T-helper 9 cell (primary cell): ENCODE data around the gene NPPB.

Experiments used
- DNase-seq: peaks from one replicate; pipeline ENCODE4 v3.0.0-alpha.2; 2020

NPPB gene

GRCh38 chr1:11856698-11857097 lies 2.0 kb downstream of the NPPB start:
- DNase-seq = no peak

GRCh38 chr1:11855430-11855829 lies 3.3 kb downstream of the NPPB start:
- no peak for DNase-seq

- no peak for DNase-seq
Observed at GRCh38 chr1:11854519-11854918, 4.2 kb downstream of the NPPB start.

- no peak for DNase-seq
Observed at GRCh38 chr1:11851180-11851579, 7.6 kb downstream of the NPPB start.

- DNase-seq = no peak
Observed at GRCh38 chr1:11850156-11850555, 8.6 kb downstream of the NPPB start.

GRCh38 chr1:11848373-11848700 lies 10.4 kb downstream of the NPPB start:
- no peak for DNase-seq

GRCh38 chr1:11847667-11848372 lies 10.9 kb downstream of the NPPB start, which contains the start of gene NPPA:
NPPA (minus strand) TSS chr1:11847783; CDS start chr1:11847684, 99 bp downstream.
- no peak for DNase-seq

GRCh38 chr1:11845641-11846335 lies 13.0 kb downstream of the NPPB start:
- DNase-seq = no peak

- no peak for DNase-seq
Observed at GRCh38 chr1:11842154-11843041, 16.3 kb downstream of the NPPB start.

- DNase-seq = no peak
Observed at GRCh38 chr1:11841245-11842153, 17.2 kb downstream of the NPPB start.

- DNase-seq = no peak
Observed at GRCh38 chr1:11839727-11840705, 18.7 kb downstream of the NPPB start.

- DNase-seq = peak; percentile 68
Observed at GRCh38 chr1:11838349-11839272, 20.1 kb downstream of the NPPB start.

- no peak for DNase-seq
Observed at GRCh38 chr1:11837767-11838348, 20.9 kb downstream of the NPPB start.

- no peak for DNase-seq
Observed at GRCh38 chr1:11836955-11837766, 21.6 kb downstream of the NPPB start.

- DNase-seq = no peak
Observed at GRCh38 chr1:11835441-11836225, 23.1 kb downstream of the NPPB start.

- no peak for DNase-seq
Observed at GRCh38 chr1:11833900-11834299, 24.8 kb downstream of the NPPB start.

GRCh38 chr1:11833497-11833896 lies 25.2 kb downstream of the NPPB start:
- DNase-seq = no peak
